GM12864 (cell line): ENCODE measurements around the gene TNFRSF1B.

ENCODE experiments used
- DNase-seq: peaks from one replicate; pipeline ENCODE4 v3.0.0-alpha.2; 2011; ENCODE audit warnings: low read depth
- H3K4me3 ChIP-seq: 2 replicates; pipeline ENCODE4 v1.5.1; 2011; ENCODE audit warnings: mild to moderate bottlenecking, low read depth, low read length, control low read depth
- CTCF ChIP-seq: IDR thresholded peaks from 2 replicates; pipeline ENCODE4 v1.5.1; 2011; ENCODE audit warnings: low read depth, mild to moderate bottlenecking, moderate library complexity, low read length, control low read depth, inconsistent platforms; ENCODE audit errors: missing control alignments

TNFRSF1B gene

DNA sequence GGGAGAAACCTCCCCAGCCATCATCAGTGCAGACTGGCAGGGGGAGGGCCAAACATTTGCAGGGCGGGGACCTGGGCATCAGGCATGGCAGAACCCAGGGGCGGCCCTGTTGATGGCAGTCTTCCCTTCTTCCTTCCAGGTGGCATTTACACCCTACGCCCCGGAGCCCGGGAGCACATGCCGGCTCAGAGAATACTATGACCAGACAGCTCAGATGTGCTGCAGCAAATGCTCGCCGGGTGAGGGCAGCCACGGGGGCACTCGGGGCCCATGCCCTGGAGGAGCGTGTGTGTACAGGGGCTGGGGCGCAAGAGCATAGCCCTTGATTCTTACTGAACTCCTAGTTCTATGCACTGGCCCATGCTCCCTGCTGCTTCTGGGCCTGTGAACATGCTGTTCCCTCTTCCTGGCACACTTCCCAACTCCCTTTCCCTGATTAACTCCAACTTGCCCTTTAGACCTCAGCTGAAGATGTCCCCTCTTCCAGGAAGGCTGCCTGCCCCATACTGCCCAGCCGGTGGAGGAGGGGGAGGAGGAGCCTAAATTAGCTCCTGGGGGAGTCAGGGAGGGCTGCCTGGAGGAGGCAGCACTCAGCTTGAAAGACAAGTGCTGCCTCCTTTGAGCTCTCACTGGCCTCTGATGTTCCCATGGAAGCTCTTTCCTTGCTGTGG lies 22.0 kb downstream of the TNFRSF1B start:
- no peak for TF ChIP-seq CTCF
- DNase-seq, result no peak
- no peak overlapping the region for H3K4me3 ChIP-seq

- TF ChIP-seq CTCF, result no peak
- no peak overlapping the region for H3K4me3 ChIP-seq
- DNase-seq, result no peak
Observed at GRCh38 chr1:12189328-12189682, 22.5 kb downstream of the TNFRSF1B start.

DNA sequence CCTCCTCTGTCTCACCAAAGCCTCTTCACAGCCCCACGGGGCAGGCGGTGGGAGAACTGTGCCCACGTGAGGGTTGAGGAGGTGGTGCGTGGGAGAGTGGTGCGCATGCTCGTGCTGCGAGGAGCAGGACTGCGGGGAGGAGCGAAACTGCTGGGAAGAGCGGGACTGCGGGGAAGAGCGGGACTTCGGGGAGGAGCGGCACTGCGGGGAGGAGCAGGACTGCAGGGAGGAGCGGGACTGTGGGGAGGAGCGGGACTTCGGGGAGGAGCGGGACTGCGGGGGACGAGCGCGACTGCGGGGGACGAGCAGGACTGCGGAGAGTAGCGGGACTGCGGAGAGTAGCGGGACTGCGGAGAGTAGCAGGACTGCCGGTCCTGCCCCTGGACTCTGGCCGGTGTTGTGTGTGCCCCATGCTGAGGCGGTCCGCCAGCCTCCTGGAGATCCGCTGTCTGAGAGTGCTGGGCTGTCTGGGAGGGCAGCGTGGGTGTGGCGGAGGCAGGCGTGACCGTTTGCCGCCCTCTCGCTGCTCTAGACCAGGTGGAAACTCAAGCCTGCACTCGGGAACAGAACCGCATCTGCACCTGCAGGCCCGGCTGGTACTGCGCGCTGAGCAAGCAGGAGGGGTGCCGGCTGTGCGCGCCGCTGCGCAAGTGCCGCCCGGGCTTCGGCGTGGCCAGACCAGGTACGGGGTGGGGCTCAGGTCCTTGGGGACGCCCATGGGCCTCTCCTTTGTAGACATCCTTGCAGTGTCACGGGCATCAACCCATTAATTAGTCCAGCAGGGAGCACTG lies 24.6 kb downstream of the TNFRSF1B start:
- H3K4me3 ChIP-seq, result no peak overlapping the region
- no peak for DNase-seq
- TF ChIP-seq CTCF, result no peak

DNA sequence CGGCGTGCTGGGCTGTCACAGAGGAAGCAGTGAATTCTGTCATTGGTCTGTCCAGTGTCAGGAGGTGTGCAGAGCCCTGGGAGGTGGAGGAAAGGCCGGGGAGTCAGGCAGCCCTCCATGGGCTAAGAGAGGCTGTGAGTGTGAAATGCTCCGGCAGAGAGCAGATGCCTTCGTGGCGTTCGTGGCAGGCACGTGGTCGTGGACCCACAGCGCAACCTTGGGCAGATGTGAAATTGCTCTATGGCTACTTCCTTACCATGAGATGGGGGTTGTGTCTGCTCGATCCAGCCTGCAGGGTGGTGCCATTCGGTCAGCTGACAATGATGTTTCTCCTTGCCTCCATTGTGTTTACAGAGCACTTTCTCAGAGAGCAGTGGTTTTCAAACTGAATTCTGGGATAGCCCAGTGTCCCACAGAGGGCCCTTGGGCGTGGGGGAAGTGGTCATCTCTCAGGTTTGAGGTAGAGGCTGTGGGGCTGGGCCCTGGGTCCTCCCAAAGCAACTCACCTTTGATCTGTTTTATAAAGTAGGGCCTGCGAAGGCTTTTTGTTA lies 27.9 kb downstream of the TNFRSF1B start:
- no peak for TF ChIP-seq CTCF
- no peak overlapping the region for H3K4me3 ChIP-seq
- no peak for DNase-seq

- no peak for TF ChIP-seq CTCF
- no peak overlapping the region for H3K4me3 ChIP-seq
- no peak for DNase-seq
Observed at GRCh38 chr1:12195416-12195815, 28.6 kb downstream of the TNFRSF1B start.

DNA sequence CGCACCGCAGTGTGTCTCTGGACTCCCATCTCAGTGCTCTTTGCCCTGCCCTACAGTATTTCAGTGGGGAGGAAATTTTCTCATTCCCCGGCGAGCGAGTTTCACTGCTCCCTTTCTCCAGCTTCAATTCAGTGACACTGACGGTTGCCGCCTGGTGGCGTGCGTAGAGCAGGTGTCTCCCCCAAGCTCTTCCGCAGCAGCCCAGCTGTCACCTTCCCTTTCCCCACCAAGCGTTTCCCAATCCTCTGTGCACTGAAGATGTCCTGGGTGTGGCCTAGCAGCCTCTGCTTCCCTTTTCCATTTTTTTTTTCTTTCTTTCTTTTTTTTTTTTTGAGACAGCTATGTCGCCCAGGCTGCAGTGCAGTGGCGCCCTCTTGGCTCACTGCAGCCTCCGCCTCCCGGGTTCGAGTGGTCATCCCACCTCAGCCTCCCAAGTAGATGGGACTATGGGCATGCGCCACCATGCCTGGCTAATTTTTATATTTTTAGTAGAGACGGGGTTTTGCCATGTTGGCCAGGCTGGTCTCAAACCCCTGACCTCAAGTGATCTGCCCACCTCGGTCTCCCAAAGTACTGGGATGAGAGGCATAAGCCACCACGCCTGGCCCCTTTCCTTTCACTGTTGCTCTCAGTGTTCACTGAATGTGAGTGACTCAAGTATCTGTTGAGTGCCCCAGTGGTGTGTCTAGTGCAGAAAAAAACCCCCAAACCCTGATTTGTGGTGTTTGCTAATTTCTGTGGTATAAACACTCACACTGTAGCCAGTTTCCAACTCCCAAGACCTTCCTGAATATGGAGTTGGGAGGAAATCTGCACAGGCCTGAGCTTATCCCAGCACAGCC lies 30.1 kb downstream of the TNFRSF1B start:
- no peak for TF ChIP-seq CTCF
- DNase-seq, result no peak
- H3K4me3 ChIP-seq, result no peak overlapping the region
